Loucy (cell line): ENCODE data around the gene GLT1D1.

Experiments used
- CTCF ChIP-seq: fragments of 200-600 bp; sonication (generic); conservative IDR thresholded peaks from 2 replicates; pipeline ENCODE4 v1.5.1; 2014; ENCODE audit warnings: mild to moderate bottlenecking, antibody characterized with exemption, low read length
- EZH2phosphoT487 ChIP-seq: fragments of 200-600 bp; IDR thresholded peaks from 2 replicates; pipeline ENCODE4 v1.6.1; 2018; ENCODE audit warnings: antibody characterized with exemption, mild to moderate bottlenecking, moderate library complexity, borderline replicate concordance

GRCh38 chr12:128808651-128809050 is 44.6 kb upstream of the GLT1D1 start:
- TF ChIP-seq CTCF (no peak), EZH2phosphoT487 (no peak)
